ENCODE data around the gene EXPH5.

Gene EXPH5

GRCh38 chr11:108549319-108549885 lies 44.2 kb downstream of the EXPH5 start:
- Histone ChIP-seq H3K4me2 (no peak overlapping the region), H4K20me1 (no peaks in the 10 kb centered on the region), H3K36me3 (no peaks in the 10 kb centered on the region), H3K9ac (no peak overlapping the region), H3K27ac (no peak overlapping the region), H3K27me3 (no peaks in the 10 kb centered on the region), H3K4me3 (no peak overlapping the region), H3K9me3 (no peaks in the 10 kb centered on the region), H3K4me1 (no peaks in the 10 kb centered on the region)
- TF ChIP-seq Cebpa-rat (IDR thresholded peaks at IDR 0.05): no peak

GRCh38 chr11:108545909-108546501 lies 47.6 kb downstream of the EXPH5 start:
- Histone ChIP-seq H3K27me3 (no peaks in the 10 kb centered on the region), H3K36me3 (no peaks in the 10 kb centered on the region)

DNA sequence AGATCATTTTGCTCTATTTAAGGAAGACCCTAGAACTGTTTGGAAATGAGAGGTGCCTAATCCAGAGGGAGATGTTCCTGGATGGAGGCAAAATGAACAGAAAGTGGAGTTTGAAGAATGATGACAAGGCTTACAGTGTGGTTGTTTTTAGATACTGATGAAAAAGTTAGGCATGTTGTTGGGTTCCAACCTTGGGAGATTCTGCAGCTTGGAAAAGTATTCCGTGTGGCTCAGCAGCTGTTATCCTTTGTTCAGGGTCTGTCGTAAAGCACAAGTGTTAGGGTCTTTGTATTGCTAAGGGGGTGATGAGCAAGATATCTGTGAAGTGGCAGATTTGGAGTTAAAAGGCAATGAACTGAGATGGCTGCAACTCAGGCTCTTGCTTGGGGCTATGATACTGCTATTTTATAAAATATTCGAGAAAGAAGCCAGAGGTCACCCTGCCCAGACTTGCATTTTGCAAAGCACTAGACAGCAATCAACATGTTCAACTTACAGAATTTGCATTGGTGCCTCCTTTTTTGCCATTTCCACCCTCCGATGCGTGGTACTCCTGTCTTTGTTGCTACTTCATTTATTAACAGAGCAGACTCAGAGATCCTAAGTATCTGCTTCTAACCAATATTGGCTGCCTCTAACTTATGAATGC lies 50.1 kb downstream of the EXPH5 start:
- Histone ChIP-seq H3K4me2 (no peak overlapping the region), H3K9me3 (no peaks in the 10 kb centered on the region), H3K4me3 (no peak overlapping the region), H4K20me1 (no peaks in the 10 kb centered on the region), H3K4me1 (no peaks in the 10 kb centered on the region), H3K36me3 (no peaks in the 10 kb centered on the region), H3K27ac (no peak overlapping the region), H3K27me3 (no peaks in the 10 kb centered on the region), H3K9ac (no peak overlapping the region)
- no peak for TF ChIP-seq Cebpa-rat (IDR thresholded peaks at IDR 0.05)

More at GRCh38 chr11:108545909-108546501, 47.6 kb downstream of the EXPH5 start:
- Histone ChIP-seq H4K20me1 (no peaks in the 10 kb centered on the region), H3K4me3 (no peak overlapping the region), H3K4me1 (no peaks in the 10 kb centered on the region), H3K27ac (no peak overlapping the region), H3K4me2 (no peak overlapping the region), H3K9ac (no peak overlapping the region), H3K9me3 (no peaks in the 10 kb centered on the region)
- TF ChIP-seq Cebpa-rat (IDR thresholded peaks at IDR 0.05): no peak

- H3K9ac ChIP-seq: no peak overlapping the region
- H3K27me3 ChIP-seq: no peaks in the 10 kb centered on the region
- no peak overlapping the region for H3K4me3 ChIP-seq
- no peak overlapping the region for H3K27ac ChIP-seq
- no peak overlapping the region for H3K4me2 ChIP-seq
- no peaks in the 10 kb centered on the region for H3K9me3 ChIP-seq
- TF ChIP-seq Cebpa-rat (IDR thresholded peaks at IDR 0.05): no peak
- no peaks in the 10 kb centered on the region for H4K20me1 ChIP-seq
- H3K4me1 ChIP-seq: no peaks in the 10 kb centered on the region
- H3K36me3 ChIP-seq: no peaks in the 10 kb centered on the region
Observed at GRCh38 chr11:108541531-108541930, 52.0 kb downstream of the EXPH5 start.

DNA sequence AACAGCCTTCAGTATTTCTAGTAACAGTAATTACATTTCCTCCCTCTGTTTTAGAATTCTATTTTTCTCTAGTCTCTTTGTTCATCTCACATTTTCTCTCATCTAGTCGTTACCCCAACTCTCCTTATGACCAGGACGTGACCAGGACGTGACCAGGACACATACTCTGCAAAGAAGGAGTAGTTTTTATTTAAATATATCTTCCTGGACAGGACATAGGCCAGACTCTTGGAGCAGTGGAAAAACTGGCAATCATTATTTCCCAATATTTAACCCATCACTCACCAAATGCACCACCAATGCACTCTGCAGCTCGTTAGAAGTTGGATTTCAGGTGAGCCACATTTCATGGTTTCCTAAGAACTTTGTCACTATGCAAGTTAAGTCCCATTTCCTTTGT lies 55.1 kb downstream of the EXPH5 start:
- Histone ChIP-seq H3K4me2 (no peak overlapping the region), H3K4me1 (no peaks in the 10 kb centered on the region), H4K20me1 (no peaks in the 10 kb centered on the region), H3K27ac (no peak overlapping the region), H3K36me3 (no peaks in the 10 kb centered on the region), H3K27me3 (no peaks in the 10 kb centered on the region), H3K4me3 (no peak overlapping the region), H3K9ac (no peak overlapping the region), H3K9me3 (no peaks in the 10 kb centered on the region)
- no peak for TF ChIP-seq Cebpa-rat (IDR thresholded peaks at IDR 0.05)

- Histone ChIP-seq H3K9ac (no peak overlapping the region), H3K4me2 (no peak overlapping the region), H4K20me1 (no peaks in the 10 kb centered on the region), H3K4me3 (no peak overlapping the region), H3K9me3 (no peaks in the 10 kb centered on the region), H3K27me3 (no peaks in the 10 kb centered on the region), H3K4me1 (no peaks in the 10 kb centered on the region), H3K27ac (no peak overlapping the region), H3K36me3 (no peaks in the 10 kb centered on the region)
- no peak for TF ChIP-seq Cebpa-rat (IDR thresholded peaks at IDR 0.05)
Observed at GRCh38 chr11:108538022-108538424, 55.5 kb downstream of the EXPH5 start.

- Histone ChIP-seq H3K4me3 (no peak overlapping the region), H3K27ac (no peak overlapping the region), H3K4me2 (no peak overlapping the region), H4K20me1 (no peaks in the 10 kb centered on the region), H3K36me3 (no peaks in the 10 kb centered on the region), H3K4me1 (no peaks in the 10 kb centered on the region), H3K9me3 (no peaks in the 10 kb centered on the region), H3K27me3 (no peaks in the 10 kb centered on the region), H3K9ac (no peak overlapping the region)
- no peak for TF ChIP-seq Cebpa-rat (IDR thresholded peaks at IDR 0.05)
Observed at GRCh38 chr11:108536783-108537182, 56.8 kb downstream of the EXPH5 start.

- Histone ChIP-seq H3K4me3 (no peak overlapping the region), H3K9me3 (no peaks in the 10 kb centered on the region)
- TF ChIP-seq Cebpa-rat (IDR thresholded peaks at IDR 0.05): no peak
Observed at GRCh38 chr11:108535384-108535955, 58.1 kb downstream of the EXPH5 start.

DNA sequence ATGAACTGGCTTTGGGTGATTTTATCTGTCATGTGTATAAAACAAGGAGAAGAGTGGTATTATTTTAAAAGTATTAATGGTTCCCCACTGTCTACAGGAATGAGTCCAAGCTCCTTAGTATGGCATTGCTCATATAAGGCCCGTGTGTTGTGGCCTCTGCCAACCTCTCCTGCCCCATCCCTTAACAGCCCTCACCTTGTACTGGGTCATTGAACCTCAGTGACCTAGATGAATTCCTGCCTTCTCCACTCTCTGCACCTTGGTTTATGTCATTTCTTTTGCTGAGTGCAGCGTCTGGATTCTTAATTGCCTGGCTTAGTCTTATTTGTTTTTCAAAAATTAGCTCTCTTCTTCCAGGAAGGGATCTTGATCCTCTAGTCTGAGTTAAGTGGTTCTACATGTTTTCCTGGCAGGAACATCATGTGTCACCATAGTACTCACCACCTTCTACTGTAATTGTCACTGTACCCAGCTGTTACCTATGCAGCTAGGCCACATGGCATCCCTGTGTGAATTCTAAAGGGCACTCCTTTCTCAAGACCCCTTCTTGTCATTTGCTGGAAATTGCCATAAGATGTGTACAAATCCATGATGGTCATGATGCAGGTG lies 59.2 kb downstream of the EXPH5 start:
- no peak overlapping the region for H3K4me2 ChIP-seq
- no peaks in the 10 kb centered on the region for H4K20me1 ChIP-seq
- TF ChIP-seq Cebpa-rat (IDR thresholded peaks at IDR 0.05): no peak
- no peaks in the 10 kb centered on the region for H3K9me3 ChIP-seq
- H3K4me3 ChIP-seq: no peak overlapping the region
- H3K27me3 ChIP-seq: no peaks in the 10 kb centered on the region
- no peak overlapping the region for H3K9ac ChIP-seq
- no peaks in the 10 kb centered on the region for H3K36me3 ChIP-seq
- no peak overlapping the region for H3K27ac ChIP-seq
- H3K4me1 ChIP-seq: no peaks in the 10 kb centered on the region

More at GRCh38 chr11:108535384-108535955, 58.1 kb downstream of the EXPH5 start:
- Histone ChIP-seq H3K4me2 (no peak overlapping the region), H3K36me3 (no peaks in the 10 kb centered on the region), H3K27ac (no peak overlapping the region), H3K27me3 (no peaks in the 10 kb centered on the region), H4K20me1 (no peaks in the 10 kb centered on the region), H3K4me1 (no peaks in the 10 kb centered on the region), H3K9ac (no peak overlapping the region)

DNA sequence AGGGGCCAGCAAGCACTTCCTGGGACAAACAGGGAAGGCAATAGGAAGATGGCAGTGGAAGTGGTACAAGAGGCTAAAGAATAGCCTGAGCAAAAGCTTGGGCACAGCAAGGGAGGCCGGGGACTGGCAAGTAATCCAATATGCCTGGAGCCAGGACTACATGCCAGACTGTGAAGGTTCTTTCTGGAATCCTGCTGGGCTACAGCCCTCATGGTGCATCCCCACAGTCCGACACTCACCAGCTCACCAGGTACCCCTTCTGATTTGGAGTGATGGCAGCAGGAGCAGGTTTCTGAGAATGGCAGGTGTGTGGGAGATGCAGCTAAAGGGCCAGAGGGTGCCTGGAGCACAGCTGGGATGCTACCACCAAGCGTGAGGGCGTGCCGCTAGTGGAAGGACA lies 63.1 kb downstream of the EXPH5 start:
- Histone ChIP-seq H3K9me3 (no peaks in the 10 kb centered on the region), H3K4me1 (no peaks in the 10 kb centered on the region), H4K20me1 (no peaks in the 10 kb centered on the region), H3K36me3 (no peaks in the 10 kb centered on the region), H3K27me3 (no peaks in the 10 kb centered on the region), H3K4me3 (no peak overlapping the region), H3K4me2 (no peak overlapping the region), H3K9ac (no peak overlapping the region), H3K27ac (no peak overlapping the region)
- no peak for TF ChIP-seq Cebpa-rat (IDR thresholded peaks at IDR 0.05)
